ENCODE results near the gene TIGD6.

GRCh38 chr5:149995385-149996204 is 4.9 kb downstream of the TIGD6 start:
- TF ChIP-seq CTCF (IDR thresholded peaks at IDR 0.05; ENCODE audit: low read depth, low read length, missing input control), result no peak
- TF ChIP-seq FOXA1 (IDR thresholded peaks at IDR 0.05), result no peak
- no peak for TF ChIP-seq HNF4A (conservative IDR thresholded peaks at IDR 0.05)
- TF ChIP-seq ATF3 (IDR thresholded peaks at IDR 0.05), result no peak
